GM18502 (cell line): ENCODE measurements around the gene MEIOSIN.

Experiments used
- ATAC-seq: cut with Tn5 transposase; IDR thresholded peaks from one replicate; pipeline ENCODE4 v1.9.1; 2021; ENCODE audit warnings: mild to moderate bottlenecking; ENCODE audit not compliant: unreplicated experiment, poor library complexity

The MEIOSIN gene

DNA sequence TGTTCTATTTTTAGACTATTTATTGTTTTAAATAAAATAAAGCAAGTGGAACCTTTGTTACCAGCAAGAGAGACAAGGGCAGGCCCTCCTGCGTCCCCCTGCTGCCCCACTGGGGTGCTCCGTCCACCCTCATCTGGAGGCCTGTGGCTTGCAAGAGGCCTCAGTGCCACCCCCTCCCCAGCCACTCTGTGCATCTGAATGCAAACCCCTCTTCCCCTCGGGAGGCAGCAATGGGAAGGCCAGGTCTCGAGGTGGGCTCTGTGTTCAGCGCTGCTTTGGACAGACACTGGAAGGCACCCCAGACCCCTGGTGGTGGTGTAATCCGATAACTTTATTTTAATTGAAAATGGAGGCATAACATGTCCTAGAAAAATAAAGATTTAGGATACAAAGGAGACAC is 31.2 kb downstream of the MEIOSIN start:
- no peak for ATAC-seq

DNA sequence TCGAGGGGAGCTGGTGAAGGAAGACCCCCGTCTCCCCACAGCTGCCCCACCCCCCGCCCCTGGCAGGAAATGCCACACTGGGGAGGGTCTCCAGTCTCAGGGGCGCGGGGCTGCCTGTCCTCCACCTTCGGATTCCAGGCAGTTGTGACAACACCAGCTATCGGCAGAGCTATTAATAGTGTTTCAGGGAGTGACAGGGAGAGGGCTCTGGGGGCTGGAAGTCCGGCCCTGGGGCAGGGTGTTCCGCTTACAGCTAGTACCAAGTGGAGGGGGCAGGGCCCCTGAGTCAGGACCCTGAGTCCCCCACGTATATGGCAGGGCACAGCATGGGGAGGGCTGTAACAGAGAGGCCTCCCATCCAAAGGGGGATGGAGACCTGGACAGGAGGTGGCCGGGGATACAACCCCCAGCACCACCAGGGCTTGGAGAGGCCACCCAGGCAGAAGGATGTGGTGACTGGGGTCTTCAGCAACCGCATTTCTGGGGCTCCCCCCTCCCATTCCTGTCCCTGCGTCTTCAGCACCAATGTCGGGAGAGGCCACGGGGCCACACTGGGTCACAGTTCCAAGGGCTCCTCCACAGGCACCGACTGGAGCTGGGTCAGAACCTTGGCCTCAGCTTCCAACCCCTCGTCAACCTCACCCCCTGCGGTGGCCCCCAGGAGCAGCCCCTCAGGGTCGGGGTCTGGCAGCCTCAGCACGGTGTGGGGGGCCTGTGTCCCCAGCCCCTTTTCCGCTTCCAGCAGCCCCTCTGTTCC is 31.9 kb downstream of the MEIOSIN start:
- ATAC-seq: no peak

DNA sequence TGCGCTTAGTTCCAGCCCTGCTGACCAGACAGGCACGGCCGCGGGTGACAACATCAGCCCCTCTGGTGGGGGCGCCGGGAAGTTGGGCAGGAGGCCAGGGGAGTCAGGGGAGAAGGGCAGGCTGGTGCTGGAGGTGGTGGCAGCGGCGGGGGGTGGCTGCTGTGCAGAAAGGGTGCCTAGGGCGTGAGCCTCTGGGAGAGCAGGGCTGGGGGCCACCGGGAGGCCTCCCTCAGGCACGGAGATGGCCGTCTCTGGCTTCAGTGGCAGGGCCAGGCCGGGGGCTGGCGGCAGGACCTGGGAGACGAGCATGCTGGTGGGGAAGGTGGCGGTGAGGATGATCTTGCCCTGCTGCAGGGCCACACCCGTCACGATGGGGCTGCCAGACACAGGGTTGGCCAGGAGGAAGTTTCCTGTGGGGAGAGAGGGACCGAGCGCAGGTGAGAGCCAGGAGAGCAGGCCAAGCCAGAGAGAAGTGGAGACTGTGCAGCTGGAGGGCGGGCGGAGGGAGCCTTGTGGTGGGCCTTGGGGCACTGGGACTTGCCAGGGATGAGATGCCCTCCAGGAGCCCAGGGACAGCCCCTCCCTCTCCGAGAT is 32.6 kb downstream of the MEIOSIN start:
- no peak for ATAC-seq

DNA sequence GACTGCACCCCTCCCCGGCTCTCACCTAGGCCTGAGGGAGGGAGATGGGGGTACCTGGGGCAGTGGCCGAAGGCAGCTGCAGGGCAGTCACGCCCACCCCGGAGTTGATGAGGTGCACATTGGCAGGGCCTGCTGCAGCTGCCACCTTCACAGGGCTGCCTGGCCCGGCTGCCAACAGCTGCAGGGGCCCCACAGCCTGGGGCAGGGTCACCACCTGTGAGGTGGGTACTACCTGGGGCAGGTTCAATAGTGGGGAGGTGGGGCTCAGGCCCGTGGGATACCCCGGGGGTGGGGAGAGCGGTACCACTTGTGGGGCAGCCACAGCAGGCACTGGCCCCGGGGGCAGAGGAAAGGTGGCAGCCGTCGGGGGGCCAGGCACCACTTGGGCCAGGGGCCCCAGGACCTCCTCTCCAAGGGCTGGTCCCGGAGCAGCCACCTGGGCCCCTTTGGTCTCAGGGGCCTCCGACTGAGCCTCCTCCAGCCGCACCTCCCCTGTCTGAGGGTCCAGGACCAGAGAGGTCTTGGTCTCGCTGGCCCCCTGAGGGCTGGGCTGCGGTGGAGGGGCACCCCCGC is 33.1 kb downstream of the MEIOSIN start:
- ATAC-seq: no peak

DNA sequence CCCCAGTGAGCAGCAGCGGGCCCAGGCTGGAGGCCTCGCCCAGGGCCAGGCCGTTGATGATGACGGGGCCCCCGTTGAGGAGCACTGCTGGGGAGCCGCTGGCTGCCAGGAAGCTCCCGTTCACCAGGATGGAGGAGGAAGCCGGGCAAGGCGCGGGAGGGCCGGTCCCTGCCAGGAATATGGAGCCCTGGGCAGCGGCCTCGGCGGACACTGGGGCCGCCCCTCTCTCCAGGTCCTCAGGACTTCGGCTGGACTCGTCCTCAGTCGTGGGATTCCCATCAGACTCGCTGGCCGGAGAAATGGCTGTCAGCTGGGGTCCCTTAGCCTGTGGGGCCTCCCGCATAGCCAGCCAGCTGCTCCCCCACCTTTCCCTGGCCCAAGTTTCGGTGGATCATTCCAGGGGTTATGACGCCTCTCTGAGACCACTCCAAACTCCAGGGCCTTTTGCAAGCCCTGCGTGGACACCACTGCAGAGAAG is 33.7 kb downstream of the MEIOSIN start:
- ATAC-seq: no peak

DNA sequence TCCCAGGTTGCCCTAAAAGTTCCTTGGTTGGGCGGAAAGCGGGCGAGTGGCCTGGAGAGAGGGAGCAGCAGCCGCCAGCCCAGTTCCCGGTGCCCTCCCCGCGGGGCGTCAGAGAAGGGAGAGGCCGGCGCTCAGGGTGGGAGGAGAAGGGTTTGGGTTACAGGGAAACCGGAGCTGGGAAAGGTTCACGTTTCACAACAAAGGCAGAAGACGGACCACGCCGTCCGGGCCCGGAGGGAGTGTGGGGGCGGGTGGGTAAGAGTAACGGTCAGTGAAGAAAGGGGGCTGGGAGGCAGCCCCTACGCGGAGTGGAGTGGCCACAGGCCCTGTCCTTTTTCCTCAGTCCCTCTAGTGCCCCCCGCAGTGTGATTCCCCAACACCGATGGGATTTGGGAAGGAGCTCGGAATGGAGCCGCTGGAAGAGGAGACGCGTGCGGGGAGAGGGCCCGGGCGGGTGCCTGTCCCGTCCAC is 34.2 kb downstream of the MEIOSIN start:
- ATAC-seq: no peak

DNA sequence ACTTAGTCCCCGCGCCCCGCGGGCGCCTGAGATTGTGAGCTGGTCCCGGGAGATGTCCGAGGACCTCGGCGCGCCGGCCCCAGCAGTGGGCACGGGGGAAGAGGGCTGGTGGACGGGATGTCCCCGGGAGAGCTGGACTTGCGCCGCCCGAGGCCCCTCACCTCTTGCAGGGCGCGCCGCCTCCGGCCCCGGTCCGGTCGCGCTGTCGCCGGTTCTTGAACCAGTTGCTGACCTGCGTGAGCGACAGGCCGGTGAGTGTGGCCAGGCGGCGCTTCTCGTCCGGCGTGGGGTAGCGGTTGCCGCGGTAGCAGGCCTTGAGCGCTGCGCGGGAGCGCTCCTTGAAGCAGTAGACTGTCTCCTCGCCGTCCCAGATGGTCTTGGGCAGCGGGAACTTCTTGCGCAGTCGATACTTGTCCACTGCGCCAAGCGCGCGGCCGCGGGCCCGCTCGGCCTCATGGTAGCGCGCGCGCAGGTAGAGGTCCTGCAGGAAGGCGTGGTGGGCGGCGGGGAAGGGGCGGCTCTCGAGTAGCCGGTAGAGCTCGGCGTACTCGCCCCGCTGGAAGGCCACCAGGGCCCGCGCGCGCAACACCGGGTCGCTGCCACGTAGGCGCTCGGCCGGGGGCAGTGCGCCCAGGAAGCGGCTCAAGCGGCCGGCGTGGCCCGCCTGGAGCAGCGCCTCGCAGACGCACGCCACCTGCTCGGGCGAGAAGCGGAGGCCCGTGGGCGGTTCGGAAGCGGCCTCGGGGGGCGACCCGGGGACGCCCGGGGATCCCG is 34.8 kb downstream of the MEIOSIN start:
- ATAC-seq: no peak

DNA sequence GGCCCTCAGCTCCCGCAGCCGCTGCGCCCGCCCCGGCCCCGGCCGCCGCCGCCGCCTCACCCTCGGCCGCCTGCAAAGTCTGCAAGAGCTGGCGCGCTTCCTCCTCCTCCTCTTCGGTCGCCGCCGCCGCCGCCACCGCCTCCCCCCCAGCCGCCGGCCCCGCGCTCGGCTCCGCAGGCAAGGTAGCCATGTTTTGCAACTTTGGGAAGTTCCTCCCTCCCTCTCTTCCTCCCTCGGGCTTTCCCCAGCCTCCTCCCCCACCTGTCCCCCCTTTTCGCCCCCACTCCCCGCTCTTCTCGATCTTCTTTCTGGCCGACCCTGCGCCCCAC is 35.4 kb downstream of the MEIOSIN start:
- no peak for ATAC-seq

DNA sequence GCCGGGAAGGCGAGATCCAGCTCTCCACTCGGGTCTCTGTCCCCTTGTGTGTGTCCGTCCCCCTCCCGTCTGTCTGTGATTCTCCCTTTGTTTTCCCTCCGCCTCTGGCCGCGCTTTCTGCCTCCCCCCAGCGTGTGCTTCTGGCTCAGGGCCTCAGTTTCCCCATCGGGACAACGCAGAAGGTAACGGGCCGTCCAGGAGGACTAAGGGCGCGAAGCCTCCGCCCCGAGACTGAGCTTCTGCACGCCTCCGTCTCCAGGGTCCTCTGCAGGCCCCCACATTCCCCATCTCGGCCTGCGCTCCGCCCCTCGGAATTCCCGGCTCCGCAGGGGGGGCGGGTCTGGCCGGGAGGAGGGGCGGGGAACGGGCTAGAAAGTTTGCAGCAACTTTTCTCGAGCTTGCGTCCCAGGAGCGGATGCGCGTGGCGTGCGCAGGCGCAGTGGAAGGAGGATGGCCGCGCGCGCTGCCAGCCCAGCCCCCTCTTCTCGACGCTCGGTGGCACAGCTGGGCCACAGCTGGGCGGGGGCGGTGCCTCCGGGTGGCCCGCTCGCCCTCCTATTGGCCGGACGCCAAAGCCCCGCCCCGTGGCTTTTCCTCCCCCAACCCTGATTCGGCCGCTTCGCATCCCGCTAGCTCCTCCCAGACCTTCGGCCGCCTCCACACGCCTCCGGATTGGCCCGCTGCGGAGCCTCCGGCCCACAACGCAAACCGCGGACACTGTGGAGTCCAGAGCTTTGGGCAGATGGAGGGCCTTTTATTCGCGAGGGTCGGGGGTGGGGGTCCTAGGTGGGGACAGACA is 35.9 kb downstream of the MEIOSIN start, which contains the start of gene SIX5:
SIX5 (minus strand) TSS at position 269 of the 799 bp plus-strand sequence. CDS start 408 bp downstream, outside the sequence.
- peak; percentile 54 for ATAC-seq

DNA sequence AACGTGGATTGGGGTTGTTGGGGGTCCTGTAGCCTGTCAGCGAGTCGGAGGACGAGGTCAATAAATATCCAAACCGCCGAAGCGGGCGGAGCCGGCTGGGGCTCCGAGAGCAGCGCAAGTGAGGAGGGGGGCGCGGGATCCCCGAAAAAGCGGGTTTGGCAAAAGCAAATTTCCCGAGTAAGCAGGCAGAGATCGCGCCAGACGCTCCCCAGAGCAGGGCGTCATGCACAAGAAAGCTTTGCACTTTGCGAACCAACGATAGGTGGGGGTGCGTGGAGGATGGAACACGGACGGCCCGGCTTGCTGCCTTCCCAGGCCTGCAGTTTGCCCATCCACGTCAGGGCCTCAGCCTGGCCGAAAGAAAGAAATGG is 36.6 kb downstream of the MEIOSIN start:
- peak; percentile 7 for ATAC-seq

DNA sequence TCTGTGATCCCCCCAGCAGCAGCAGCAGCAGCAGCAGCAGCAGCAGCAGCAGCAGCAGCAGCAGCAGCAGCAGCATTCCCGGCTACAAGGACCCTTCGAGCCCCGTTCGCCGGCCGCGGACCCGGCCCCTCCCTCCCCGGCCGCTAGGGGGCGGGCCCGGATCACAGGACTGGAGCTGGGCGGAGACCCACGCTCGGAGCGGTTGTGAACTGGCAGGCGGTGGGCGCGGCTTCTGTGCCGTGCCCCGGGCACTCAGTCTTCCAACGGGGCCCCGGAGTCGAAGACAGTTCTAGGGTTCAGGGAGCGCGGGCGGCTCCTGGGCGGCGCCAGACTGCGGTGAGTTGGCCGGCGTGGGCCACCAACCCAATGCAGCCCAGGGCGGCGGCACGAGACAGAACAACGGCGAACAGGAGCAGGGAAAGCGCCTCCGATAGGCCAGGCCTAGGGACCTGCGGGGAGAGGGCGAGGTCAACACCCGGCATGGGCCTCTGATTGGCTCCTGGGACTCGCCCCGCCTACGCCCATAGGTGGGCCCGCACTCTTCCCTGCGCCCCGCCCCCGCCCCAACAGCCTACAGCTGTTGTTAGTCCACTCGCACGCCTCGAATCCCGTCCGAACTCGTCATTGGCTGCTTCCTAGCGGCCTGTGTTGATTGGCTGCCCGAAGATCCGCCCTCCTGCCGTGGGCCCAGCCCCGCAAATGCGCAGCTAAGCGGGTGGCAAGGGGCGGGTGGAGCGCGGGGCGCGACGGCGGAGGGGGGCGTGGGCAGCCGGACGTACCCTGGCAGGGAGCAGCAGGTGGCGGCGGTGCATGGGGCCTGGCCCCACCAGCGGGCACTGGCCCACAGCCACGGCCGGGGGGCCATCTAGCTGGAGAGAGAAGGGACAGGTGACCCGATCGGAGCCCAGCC is 37.2 kb downstream of the MEIOSIN start:
- ATAC-seq: peak; percentile 56

DNA sequence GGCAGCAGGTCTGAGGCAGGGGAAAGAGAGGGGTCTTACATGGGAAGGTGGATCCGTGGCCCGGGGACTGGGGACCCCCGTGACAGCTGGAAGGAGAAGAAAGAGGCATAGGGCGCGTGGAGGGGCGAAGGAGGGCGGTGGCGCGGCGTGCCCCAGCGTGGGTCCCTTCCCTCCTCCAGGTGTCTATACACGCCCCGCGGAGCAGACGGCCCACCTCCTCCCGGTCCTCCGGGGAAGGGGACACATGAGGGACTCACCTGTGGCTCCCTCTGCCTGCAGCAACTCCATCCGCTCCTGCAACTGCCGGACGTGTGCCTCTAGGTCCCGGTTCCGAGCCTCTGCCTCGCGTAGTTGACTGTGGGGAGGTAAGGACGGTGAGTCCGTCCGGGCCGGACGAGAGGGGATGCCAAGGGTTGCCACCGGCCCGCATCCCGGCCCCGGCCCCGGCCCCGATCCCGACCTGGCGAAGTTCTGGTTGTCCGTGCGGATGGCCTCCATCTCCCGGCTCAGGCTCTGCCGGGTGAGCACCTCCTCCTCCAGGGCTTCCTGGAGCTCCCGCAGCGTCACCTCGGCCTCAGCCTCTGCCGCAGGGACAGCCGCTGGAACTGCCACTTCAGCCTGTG is 38.2 kb downstream of the MEIOSIN start:
- no peak for ATAC-seq

DNA sequence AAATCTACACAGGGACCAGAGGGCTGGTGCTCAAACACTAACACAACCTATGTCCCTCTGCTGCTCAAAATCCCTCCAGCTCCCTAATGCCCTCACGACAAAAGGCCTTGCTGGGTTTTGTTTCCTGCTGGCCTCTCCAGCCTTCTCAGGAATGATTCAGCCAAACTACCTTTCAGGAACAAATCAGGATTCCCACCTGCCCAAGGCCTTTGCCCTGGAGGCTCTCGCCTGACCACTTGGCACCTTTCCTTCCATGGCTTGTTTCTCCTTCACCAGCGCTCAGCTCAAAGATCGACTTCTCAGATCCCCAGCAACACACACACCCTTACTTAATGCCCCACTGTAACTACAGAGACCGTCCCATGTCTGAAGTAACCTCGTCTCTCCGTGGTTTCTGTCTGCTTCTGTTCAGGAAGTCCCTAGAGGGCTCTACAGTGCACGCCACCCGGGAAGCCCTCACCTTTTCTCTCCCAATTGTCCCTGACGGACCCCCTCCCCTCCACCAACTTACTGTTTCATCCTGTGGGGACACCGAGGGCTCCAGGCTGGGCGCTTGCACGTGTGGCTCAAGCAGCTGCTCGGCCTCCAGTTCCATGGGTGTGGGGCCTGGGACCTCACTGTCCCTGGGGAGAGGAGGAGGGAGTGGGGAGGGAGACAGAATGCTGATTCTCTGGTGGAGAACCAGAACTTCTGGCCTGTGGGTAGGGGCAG is 39.0 kb downstream of the MEIOSIN start:
- no peak for ATAC-seq

DNA sequence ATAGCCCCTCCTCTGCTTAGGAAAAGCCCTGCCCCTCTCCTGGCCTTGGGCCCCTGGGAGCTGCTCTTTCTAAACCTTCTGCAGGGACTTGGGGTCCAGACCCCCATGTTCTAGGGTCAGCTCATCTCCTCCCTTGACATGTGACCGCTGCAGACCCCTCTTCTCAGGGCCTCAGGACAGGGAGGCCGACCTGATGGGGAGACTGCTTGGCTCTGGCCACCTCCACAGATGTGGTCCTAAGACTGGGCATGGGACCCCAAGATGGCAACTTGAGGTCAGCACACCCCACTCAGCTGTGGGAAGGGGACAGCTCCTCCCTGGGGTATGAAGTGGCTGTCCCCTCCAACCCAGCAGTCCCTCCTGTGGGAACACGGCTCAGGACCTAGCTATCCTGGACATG is 39.7 kb downstream of the MEIOSIN start:
- ATAC-seq: no peak

DNA sequence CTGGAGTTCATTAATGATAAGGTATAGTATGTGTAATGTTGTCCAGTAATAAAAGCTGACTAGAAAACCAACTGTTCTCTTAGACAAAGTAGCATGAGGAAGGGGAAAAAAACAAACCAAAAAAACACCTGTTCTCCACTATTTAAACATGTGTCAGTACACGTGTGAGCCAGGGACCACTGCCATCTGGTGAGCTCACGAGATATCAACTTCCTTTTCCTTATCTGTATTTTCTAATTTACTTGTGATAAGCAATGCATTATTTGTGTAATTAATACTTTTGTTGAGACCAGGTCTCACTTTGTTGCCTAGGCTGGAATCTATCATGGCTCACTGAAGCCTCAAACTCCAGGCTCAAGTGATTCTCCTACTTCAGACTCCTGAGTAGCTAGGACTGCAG is 40.1 kb downstream of the MEIOSIN start:
- no peak for ATAC-seq

DNA sequence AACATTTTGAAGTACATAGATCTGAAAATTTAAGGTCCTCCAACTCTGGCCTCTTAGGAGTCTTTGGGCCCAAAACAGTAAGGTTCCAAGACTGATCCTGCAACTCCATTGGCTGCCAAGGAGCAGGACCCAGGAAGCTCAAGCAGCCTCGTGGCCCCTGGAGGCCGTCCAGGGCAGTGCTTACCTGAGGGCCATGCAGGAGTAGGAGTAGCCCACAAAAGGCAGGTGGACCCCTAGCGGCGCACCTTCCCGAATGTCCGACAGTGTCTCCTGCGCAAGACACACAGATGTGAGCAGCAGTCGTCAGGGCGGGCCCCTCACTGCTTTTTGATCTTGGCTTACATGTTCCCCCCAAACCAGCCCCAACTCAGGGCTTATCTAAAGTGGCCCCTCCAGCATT is 41.5 kb downstream of the MEIOSIN start:
- no peak for ATAC-seq

DNA sequence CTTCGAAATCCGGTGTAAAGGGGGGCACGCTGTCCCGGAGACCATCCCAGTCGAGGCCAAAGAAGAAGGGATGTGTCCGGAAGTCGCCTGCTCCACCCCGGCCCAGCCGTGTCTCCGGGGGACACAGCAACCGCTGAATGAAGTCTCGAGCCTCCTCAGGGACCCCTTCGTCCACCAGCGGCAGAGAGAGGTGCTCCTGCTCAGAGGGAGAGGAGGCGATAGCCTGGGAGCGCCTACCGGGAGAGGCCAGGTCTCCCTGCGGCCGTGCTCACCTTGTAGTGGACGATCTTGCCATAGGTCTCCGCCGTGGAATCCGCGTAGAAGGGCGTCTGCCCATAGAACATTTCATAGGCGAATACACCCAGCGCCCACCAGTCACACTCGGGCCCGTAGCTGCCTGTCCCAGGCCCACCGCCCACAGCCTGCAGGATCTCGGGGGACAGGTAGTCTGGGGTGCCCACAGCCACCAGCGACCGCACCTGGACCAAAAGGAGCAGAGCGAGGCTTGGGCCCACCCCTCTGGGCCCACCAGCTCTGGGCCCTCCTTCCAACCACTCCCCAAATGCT is 44.2 kb downstream of the MEIOSIN start:
- ATAC-seq: no peak
